SU-DHL-6 (cell line): Measurements from ENCODE around the gene VSTM5.

Experiments
- EZH2phosphoT487 ChIP-seq: fragments of 200-600 bp; sonication (generic), shearing (Covaris generic); conservative IDR thresholded peaks from 2 replicates; pipeline ENCODE4 v1.6.1; 2018; ENCODE audit warnings: mild to moderate bottlenecking, antibody characterized with exemption, low read length, moderate library complexity, mixed read lengths
- TF ChIP-seq, protein P1 (sequence below): fragments of 200-600 bp; sonication (generic); IDR thresholded peaks from one replicate; pipeline ENCODE4 v1.5.1; 2017; ENCODE audit warnings: antibody characterized with exemption, mild to moderate bottlenecking, low read length, moderate library complexity; ENCODE audit not compliant: insufficient read depth, poor library complexity, severe bottlenecking

DNA sequence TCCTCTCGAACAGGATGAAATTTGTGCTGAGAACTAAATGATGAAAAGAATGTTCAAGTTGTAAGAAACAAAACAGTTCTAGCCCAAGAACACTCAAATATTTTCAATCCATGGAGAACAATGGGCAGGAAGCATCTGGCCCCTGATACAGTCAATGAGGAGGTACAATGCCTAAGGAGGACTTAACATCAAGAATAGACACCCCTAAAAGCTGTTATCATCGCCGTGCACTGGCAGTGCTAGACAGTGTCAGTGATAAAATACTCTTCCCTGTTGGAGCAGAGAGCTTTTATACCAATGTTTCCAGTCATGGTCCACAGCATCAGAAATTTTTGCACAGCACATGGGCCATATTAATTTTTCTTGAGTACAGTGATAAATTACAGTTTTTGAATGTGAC, 20.2 kb upstream of the VSTM5 start:
- TF ChIP-seq, protein P1, sequence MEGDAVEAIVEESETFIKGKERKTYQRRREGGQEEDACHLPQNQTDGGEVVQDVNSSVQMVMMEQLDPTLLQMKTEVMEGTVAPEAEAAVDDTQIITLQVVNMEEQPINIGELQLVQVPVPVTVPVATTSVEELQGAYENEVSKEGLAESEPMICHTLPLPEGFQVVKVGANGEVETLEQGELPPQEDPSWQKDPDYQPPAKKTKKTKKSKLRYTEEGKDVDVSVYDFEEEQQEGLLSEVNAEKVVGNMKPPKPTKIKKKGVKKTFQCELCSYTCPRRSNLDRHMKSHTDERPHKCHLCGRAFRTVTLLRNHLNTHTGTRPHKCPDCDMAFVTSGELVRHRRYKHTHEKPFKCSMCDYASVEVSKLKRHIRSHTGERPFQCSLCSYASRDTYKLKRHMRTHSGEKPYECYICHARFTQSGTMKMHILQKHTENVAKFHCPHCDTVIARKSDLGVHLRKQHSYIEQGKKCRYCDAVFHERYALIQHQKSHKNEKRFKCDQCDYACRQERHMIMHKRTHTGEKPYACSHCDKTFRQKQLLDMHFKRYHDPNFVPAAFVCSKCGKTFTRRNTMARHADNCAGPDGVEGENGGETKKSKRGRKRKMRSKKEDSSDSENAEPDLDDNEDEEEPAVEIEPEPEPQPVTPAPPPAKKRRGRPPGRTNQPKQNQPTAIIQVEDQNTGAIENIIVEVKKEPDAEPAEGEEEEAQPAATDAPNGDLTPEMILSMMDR, result no peak
- no peak for TF ChIP-seq EZH2phosphoT487
